PFSK-1 (cell line): ENCODE measurements around the gene ITGA7.

Experiments used
- FOXP2 ChIP-seq: optimal IDR thresholded peaks from 2 replicates; pipeline ENCODE3; 2011; ENCODE audit warnings: borderline replicate concordance, control low read depth, inconsistent platforms; ENCODE audit not compliant: insufficient read depth; ENCODE audit errors: extremely low read length, extremely low read depth
- POLR2AphosphoS5 ChIP-seq: IDR thresholded peaks from 2 replicates; pipeline ENCODE4 v1.6.1; 2012; ENCODE audit warnings: low read depth, mild to moderate bottlenecking, control low read depth, low read length, moderate library complexity
- SIN3A ChIP-seq: IDR thresholded peaks from 2 replicates; pipeline ENCODE4 v1.6.1; 2012; ENCODE audit warnings: mild to moderate bottlenecking, low read length, moderate library complexity, borderline replicate concordance; ENCODE audit not compliant: insufficient read depth
- TAF1 ChIP-seq: IDR thresholded peaks from 2 replicates; pipeline ENCODE4 v1.6.1; 2012; ENCODE audit warnings: low read length, control low read depth, borderline replicate concordance; ENCODE audit not compliant: insufficient read depth
- TF ChIP-seq, protein P1 (sequence below), 2 experiments: IDR thresholded peaks; 2 replicates each; pipeline versions ENCODE4 v1.6.1 to v1.8.0; 2011 to 2012; ENCODE audit warnings: low read depth in 2 of 2, low read length in 2 of 2, control low read depth in 1 of 2, inconsistent platforms in 1 of 2, mild to moderate bottlenecking in 1 of 2, moderate library complexity in 1 of 2; ENCODE audit not compliant: insufficient read depth in 1 of 2

ITGA7 gene

DNA sequence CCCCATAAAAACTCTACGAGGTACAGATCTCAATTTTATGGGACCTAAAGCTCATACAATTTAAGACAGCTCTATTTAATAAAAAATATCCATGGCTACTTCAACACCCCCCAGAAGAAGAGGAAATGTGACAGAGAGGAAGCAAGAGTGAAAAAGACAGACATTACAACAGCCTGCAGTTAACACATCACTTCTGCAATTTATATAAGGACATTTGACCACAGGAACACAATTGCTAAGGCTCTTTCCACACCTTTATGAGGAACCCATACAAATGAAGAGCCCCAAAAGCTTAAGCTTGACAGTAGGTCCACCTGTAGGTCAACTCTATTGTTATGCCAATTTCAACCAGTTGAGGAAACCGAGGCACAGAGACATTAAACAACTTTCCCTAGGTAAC, 65.4 kb downstream of the ITGA7 start:
- TF ChIP-seq SIN3A, result no peak
- no peak for TF ChIP-seq TAF1
- TF ChIP-seq, protein P1, sequence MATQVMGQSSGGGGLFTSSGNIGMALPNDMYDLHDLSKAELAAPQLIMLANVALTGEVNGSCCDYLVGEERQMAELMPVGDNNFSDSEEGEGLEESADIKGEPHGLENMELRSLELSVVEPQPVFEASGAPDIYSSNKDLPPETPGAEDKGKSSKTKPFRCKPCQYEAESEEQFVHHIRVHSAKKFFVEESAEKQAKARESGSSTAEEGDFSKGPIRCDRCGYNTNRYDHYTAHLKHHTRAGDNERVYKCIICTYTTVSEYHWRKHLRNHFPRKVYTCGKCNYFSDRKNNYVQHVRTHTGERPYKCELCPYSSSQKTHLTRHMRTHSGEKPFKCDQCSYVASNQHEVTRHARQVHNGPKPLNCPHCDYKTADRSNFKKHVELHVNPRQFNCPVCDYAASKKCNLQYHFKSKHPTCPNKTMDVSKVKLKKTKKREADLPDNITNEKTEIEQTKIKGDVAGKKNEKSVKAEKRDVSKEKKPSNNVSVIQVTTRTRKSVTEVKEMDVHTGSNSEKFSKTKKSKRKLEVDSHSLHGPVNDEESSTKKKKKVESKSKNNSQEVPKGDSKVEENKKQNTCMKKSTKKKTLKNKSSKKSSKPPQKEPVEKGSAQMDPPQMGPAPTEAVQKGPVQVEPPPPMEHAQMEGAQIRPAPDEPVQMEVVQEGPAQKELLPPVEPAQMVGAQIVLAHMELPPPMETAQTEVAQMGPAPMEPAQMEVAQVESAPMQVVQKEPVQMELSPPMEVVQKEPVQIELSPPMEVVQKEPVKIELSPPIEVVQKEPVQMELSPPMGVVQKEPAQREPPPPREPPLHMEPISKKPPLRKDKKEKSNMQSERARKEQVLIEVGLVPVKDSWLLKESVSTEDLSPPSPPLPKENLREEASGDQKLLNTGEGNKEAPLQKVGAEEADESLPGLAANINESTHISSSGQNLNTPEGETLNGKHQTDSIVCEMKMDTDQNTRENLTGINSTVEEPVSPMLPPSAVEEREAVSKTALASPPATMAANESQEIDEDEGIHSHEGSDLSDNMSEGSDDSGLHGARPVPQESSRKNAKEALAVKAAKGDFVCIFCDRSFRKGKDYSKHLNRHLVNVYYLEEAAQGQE (IDR thresholded peaks at IDR 0.05; ENCODE audit: insufficient read depth in 1 of 2, low read depth in 2 of 2, low read length in 2 of 2), result no peak
- no peak for TF ChIP-seq POLR2AphosphoS5
- TF ChIP-seq FOXP2, result no peak

- TF ChIP-seq POLR2AphosphoS5, result no peak
- no peak for TF ChIP-seq TAF1
- TF ChIP-seq, protein P1 (IDR thresholded peaks at IDR 0.05; ENCODE audit: insufficient read depth in 1 of 2, low read depth in 2 of 2, low read length in 2 of 2), result no peak
- no peak for TF ChIP-seq FOXP2
- TF ChIP-seq SIN3A, result no peak
Observed at GRCh38 chr12:55641595-55641994, 66.1 kb downstream of the ITGA7 start.

GRCh38 chr12:55637467-55637866, 70.2 kb downstream of the ITGA7 start:
- TF ChIP-seq FOXP2 (no peak), SIN3A (no peak), POLR2AphosphoS5 (no peak), TAF1 (no peak)
- TF ChIP-seq, protein P1 (IDR thresholded peaks at IDR 0.05; ENCODE audit: insufficient read depth in 1 of 2, low read depth in 2 of 2, low read length in 2 of 2), result no peak

- TF ChIP-seq SIN3A (no peak), POLR2AphosphoS5 (no peak), TAF1 (no peak), FOXP2 (no peak)
- TF ChIP-seq, protein P1 (IDR thresholded peaks at IDR 0.05; ENCODE audit: insufficient read depth in 1 of 2, low read depth in 2 of 2, low read length in 2 of 2), result no peak
Observed at GRCh38 chr12:55636853-55637252, 70.9 kb downstream of the ITGA7 start, which contains the start of gene OR10P1. TSS of gene OR10P1 (plus strand) at chr12:55636892. CDS start at chr12:55636892, 0 bp downstream.

DNA sequence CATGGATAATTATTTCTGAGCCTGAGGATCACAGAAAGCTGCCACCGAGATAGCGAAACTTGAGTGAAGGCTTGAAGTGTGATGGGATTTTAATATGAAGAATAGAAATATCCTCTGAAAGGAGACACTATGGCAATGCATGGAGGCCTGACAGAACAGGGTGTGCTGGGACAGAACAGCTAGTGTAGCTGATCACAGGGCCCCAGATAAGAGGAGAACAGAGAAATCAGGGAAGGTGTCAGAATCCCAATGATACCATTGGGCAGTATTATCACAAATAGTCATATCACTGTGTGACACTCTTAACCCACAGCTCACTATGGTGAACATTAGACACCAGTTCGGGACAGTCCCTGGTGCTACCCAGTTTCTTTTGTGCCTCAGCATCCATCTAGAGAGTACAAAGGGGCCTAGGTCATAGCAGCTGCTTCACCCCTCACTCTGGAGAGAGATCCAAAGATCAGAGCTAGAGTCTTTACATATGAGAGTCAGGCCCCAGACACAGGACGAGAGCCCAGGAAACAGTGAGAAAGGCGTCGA, 71.5 kb downstream of the ITGA7 start:
- TF ChIP-seq SIN3A (no peak), TAF1 (no peak), POLR2AphosphoS5 (no peak), FOXP2 (no peak)
- TF ChIP-seq, protein P1 (IDR thresholded peaks at IDR 0.05; ENCODE audit: insufficient read depth in 1 of 2, low read depth in 2 of 2, low read length in 2 of 2), result no peak
